ENCODE results near the gene PIK3CA.
A peak's percentile ranks its signal among the peaks of the same experiment; 100 is the strongest.
"Not testable (repeated sequence)": the region's sequence is repeated elsewhere in the genome, so short reads cannot be mapped to it uniquely, and the experiment has no call there.

PIK3CA gene

DNA sequence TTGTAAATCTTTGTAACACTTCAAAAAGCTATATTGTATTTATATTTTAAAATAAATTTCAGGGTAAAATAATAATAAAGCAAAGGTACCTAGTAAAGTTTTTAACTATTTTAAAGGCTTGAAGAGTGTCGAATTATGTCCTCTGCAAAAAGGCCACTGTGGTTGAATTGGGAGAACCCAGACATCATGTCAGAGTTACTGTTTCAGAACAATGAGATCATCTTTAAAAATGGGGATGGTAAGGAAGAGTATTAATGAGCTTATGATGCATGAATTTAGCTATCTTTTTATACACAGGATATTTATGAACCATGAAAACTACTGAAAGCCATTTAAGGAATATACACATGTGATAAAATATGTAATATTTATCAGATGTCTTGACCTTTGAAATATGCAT is 76.4 kb downstream of the PIK3CA start:
- no peak for DNase-seq (ENCODE audit: low read depth)
- TF ChIP-seq, protein P1, sequence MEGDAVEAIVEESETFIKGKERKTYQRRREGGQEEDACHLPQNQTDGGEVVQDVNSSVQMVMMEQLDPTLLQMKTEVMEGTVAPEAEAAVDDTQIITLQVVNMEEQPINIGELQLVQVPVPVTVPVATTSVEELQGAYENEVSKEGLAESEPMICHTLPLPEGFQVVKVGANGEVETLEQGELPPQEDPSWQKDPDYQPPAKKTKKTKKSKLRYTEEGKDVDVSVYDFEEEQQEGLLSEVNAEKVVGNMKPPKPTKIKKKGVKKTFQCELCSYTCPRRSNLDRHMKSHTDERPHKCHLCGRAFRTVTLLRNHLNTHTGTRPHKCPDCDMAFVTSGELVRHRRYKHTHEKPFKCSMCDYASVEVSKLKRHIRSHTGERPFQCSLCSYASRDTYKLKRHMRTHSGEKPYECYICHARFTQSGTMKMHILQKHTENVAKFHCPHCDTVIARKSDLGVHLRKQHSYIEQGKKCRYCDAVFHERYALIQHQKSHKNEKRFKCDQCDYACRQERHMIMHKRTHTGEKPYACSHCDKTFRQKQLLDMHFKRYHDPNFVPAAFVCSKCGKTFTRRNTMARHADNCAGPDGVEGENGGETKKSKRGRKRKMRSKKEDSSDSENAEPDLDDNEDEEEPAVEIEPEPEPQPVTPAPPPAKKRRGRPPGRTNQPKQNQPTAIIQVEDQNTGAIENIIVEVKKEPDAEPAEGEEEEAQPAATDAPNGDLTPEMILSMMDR (IDR thresholded peaks at IDR 0.05; ENCODE audit: low read length, missing control alignments): no peak
- H3K4me3 ChIP-seq (replicated peaks; ENCODE audit: low read depth, low read length): no peak overlapping the region

- H3K4me3 ChIP-seq (replicated peaks; ENCODE audit: low read depth, low read length): no peak overlapping the region
- DNase-seq (ENCODE audit: low read depth): no peak
- TF ChIP-seq, protein P1 (IDR thresholded peaks at IDR 0.05; ENCODE audit: low read length, missing control alignments): no peak
Observed at GRCh38 chr3:179227349-179227748, 79.2 kb downstream of the PIK3CA start.

DNA sequence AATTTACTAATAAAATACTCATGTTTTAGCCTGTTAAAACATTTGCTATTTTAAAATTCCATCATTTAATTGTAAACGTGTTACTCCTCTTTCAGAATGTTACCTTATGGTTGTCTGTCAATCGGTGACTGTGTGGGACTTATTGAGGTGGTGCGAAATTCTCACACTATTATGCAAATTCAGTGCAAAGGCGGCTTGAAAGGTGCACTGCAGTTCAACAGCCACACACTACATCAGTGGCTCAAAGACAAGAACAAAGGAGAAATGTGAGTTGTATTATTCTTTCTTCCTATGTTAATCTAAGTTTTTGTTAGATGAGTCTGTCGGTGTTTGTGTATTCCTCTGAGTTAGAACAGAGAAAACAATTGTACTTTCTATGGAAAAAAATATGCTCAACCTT is 81.0 kb downstream of the PIK3CA start:
- no peak for DNase-seq (ENCODE audit: low read depth)
- TF ChIP-seq, protein P1 (IDR thresholded peaks at IDR 0.05; ENCODE audit: low read length, missing control alignments): no peak
- no peak overlapping the region for H3K4me3 ChIP-seq (replicated peaks; ENCODE audit: low read depth, low read length)

DNA sequence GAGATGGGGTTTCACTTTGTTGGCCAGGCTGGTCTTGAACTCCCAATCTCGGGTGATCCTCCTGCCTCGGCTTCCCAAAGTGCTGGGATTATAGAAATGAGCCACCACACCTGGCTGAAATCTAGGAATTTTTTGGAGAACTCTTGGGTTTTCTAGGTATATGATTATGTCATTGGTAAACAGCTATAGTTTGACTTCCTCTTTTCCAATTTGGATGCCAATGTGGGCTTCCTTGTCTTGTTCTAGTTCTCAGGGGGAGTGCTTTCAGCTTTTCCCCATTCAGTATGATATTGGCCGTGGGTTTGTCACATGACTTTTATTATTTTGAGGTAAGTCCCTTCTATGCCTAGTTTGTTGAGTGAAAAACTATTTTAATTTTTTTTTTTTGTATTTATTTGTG is 84.9 kb downstream of the PIK3CA start:
- no peak overlapping the region for H3K4me3 ChIP-seq (replicated peaks; ENCODE audit: low read depth, low read length)
- DNase-seq (ENCODE audit: low read depth): no peak
- TF ChIP-seq, protein P1 (IDR thresholded peaks at IDR 0.05; ENCODE audit: low read length, missing control alignments): no peak

DNA sequence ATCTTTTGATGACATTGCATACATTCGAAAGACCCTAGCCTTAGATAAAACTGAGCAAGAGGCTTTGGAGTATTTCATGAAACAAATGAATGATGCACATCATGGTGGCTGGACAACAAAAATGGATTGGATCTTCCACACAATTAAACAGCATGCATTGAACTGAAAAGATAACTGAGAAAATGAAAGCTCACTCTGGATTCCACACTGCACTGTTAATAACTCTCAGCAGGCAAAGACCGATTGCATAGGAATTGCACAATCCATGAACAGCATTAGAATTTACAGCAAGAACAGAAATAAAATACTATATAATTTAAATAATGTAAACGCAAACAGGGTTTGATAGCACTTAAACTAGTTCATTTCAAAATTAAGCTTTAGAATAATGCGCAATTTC is 86.0 kb downstream of the PIK3CA start:
- TF ChIP-seq, protein P1 (IDR thresholded peaks at IDR 0.05; ENCODE audit: low read length, missing control alignments): no peak
- peak; percentile 25 for DNase-seq (ENCODE audit: low read depth)
- H3K4me3 ChIP-seq (replicated peaks; ENCODE audit: low read depth, low read length): no peak overlapping the region

DNA sequence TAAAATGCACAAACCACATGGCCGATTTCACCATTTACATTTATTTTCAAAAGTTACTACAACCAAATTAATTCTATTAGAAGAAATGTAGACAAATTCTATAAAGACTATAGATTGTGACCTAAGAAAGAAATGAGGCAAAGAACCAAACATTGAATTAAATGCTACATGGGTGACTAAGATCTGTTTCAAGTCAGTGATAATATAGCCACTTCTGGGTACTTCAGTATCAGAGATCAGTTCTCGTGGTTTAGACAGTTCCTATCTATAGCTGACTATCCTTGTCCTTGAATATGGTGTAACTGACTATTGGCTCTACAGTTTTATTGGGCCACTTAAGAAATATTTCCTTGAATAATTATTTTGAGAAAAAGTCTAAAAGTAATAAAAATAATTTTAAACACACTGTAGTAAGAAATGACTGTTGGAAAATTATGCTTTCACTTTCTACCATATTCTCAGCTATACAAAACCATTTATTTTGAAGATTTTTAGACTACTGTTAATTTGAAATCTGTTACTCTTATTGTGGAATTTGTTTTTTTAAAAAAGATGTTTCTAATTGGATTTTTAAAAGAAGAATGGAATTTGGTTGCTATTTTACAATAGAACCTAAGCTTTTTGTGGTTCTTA is 88.6 kb downstream of the PIK3CA start:
- DNase-seq (ENCODE audit: low read depth): no peak
- no peak overlapping the region for H3K4me3 ChIP-seq (replicated peaks; ENCODE audit: low read depth, low read length)
- TF ChIP-seq, protein P1 (IDR thresholded peaks at IDR 0.05; ENCODE audit: low read length, missing control alignments): no peak

DNA sequence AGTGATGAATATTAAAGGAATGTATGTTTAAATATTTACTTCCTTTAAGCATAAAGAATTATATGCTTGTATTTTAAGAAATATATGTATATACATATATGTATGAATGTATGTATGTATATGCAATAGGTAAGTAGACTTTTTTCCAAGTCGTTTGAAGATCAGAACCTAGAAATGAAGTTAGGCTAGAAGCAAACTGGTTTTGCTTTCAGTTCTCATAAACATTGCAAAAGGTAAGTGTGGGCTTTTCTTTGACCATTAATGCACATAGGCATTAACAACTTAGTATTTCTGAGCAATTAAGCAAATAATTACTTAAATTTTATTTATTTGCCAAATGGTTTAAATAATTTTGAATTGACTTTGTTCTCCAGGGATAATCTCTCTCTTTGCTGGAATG is 92.1 kb downstream of the PIK3CA start:
- DNase-seq (ENCODE audit: low read depth); H3K4me3 ChIP-seq (replicated peaks; ENCODE audit: low read depth, low read length): not testable (repeated sequence)

DNA sequence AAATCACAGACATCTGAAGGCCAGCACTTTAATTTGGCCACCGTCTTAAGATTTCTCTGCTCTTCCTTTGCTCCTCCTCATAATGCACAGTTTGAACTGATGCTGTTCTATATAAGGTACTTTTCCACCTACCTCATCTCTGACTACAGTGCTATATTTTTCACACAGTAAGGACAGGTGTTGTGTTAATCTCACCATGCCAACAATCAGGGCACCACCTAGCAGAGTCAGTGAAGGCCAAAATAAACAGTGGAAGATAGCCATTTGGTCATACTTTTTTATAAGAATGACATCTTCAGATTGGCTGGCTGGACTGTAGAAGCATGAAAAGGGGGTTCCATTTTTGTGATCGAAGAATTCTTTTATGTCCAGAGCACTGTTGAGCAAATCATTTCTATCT is 94.7 kb downstream of the PIK3CA start:
- H3K4me3 ChIP-seq (replicated peaks; ENCODE audit: low read depth, low read length): not testable (repeated sequence)

More for the DNA sequence above, 94.7 kb downstream of the PIK3CA start:
- DNase-seq (ENCODE audit: low read depth): not testable (repeated sequence)

All from fibroblast of pulmonary artery (primary cell).